Cardiac fibroblast (primary cell): ENCODE measurements around the gene PNPO.

Experiments used
- DNase-seq, 2 donors: peaks; one replicate each; pipeline versions ENCODE4 v3.0.0 to v3.0.0-alpha.2; 2010; ENCODE audit warnings: low read depth in 2 of 2
- H3K4me3 ChIP-seq, 2 donors: replicated peaks in 1 of 2; 1 replicate in 1 of 2; 2 replicates in 1 of 2; pipeline ENCODE4 v1.5.1; 2011; ENCODE audit warnings: low read depth in 2 of 2, low read length in 2 of 2, mild to moderate bottlenecking in 2 of 2, moderate library complexity in 1 of 2
- TF ChIP-seq, protein P1 (sequence below): IDR thresholded peaks from one replicate; pipeline ENCODE4 v1.5.1; 2011; ENCODE audit warnings: low read depth, mild to moderate bottlenecking, low read length, inconsistent platforms

Gene PNPO

DNA sequence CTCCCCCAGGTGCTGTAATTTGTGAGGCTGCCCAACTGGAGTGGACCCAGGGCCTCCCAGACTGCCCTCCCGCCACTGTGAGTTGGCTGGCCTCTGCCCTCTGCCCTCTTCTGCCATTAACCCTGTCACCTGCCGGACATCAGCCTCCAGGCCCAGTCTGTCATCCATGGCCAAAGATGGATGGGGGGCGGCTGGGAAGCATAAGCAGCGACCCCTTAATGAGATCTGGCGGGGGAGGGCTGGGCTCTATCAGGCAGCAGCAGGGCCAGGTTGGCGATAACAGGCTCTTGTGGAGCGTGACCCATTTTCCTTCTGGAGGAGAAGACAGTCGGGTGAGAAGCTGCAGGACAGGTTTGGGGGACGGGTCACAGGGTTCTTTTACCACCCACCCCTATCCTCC, 54.8 kb downstream of the PNPO start:
- no peak overlapping the region for H3K4me3 ChIP-seq
- TF ChIP-seq, protein P1, sequence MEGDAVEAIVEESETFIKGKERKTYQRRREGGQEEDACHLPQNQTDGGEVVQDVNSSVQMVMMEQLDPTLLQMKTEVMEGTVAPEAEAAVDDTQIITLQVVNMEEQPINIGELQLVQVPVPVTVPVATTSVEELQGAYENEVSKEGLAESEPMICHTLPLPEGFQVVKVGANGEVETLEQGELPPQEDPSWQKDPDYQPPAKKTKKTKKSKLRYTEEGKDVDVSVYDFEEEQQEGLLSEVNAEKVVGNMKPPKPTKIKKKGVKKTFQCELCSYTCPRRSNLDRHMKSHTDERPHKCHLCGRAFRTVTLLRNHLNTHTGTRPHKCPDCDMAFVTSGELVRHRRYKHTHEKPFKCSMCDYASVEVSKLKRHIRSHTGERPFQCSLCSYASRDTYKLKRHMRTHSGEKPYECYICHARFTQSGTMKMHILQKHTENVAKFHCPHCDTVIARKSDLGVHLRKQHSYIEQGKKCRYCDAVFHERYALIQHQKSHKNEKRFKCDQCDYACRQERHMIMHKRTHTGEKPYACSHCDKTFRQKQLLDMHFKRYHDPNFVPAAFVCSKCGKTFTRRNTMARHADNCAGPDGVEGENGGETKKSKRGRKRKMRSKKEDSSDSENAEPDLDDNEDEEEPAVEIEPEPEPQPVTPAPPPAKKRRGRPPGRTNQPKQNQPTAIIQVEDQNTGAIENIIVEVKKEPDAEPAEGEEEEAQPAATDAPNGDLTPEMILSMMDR = no peak
- DNase-seq = no peak

DNA sequence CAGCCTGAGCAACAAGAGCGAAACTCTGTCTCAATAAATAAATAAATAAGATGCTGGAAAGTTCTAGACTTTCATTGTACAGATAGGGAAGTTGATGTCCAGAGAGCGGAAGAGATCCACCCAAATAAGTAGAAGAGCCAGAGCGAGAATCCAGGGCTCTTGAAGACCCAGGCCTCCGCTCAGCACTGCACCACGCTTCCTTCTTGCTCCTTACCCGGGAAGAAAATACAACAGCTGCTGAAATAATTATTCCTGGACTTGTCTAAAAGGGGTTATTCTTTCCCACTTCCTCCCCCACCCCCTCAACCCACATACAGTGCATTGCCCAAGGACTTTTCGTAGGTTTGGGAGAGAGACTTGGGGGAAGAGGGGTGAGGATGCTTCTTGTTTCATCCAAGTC, 56.2 kb downstream of the PNPO start:
- H3K4me3 ChIP-seq = no peak overlapping the region
- TF ChIP-seq, protein P1 = no peak
- no peak for DNase-seq

DNA sequence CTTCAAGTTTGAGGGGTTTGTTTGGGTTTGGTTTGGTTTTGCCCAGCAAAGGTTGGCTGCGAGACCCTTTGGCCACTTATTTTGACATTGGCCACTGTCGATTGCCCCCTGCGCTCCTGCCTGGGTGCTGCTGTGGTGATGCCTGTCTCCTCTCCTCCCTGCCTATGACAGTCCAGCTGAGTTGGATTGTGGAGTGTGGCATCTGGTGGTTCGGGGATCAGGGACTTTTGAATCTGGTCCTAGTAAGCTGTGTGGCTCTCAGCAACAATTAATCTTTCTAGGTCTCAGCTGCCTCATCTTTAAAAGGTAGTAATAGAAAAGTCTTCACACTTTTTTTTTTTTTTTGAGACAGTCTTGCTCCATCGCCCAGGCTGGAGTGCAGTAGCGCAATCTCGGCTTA, 56.7 kb downstream of the PNPO start:
- no peak for DNase-seq
- H3K4me3 ChIP-seq = no peak overlapping the region
- TF ChIP-seq, protein P1 = no peak
